Panc1 (cell line): Measurements from ENCODE around the gene CDK5RAP2. TPM values are rescaled to one million over a fixed set of nuclear protein-coding genes. Genes with fewer than 3 reads are reported as not detected.

Experiments
- ATAC-seq: fragments of 200-7000 bp; cut with Tn5 transposase; 2 replicates; pipeline ENCODE4 v1.9.1; 2020; ENCODE audit warnings: mild to moderate bottlenecking, moderate library complexity
- BruUV-seq: library from RNA; stranded (reverse); fragments of 400-500 nt; replicated peaks from 2 replicates; lab custom pipeline; 2021; lab: Mats Ljungman, UMichigan
- CTCF ChIA-PET: fragments of 300-600 bp; sonication (Branson Sonifier 250); formaldehyde crosslinking; loops from one replicate; lab custom pipeline; 2022; ENCODE audit warnings: antibody characterized with exemption; lab: Charles Lee
- POLR2A ChIA-PET: fragments of 300-600 bp; sonication (Branson Sonifier 250); formaldehyde crosslinking; loops from one replicate; lab custom pipeline; 2022; ENCODE audit warnings: antibody characterized with exemption; lab: Charles Lee
- DNase-seq: peaks from one replicate; pipeline ENCODE4 v3.0.0-alpha.2; 2010; ENCODE audit warnings: low read depth, low spot score
- H3K27ac ChIP-seq: 2 replicates; pipeline ENCODE4 v1.5.1; 2011; ENCODE audit warnings: mild to moderate bottlenecking, low read length, inconsistent platforms
- H3K27me3 ChIP-seq: fragments of 200-500 bp; sonication (Bioruptor generic); 2 replicates; pipeline ENCODE4 v1.6.0; 2014; ENCODE audit warnings: low read length, inconsistent platforms; ENCODE audit not compliant: control insufficient read depth, insufficient read depth
- H3K36me3 ChIP-seq: fragments of 200-500 bp; sonication (Bioruptor generic); 2 replicates; pipeline ENCODE4 v1.5.1; 2014; ENCODE audit warnings: inconsistent platforms, mild to moderate bottlenecking, low read length, moderate library complexity; ENCODE audit not compliant: control insufficient read depth, insufficient read depth
- H3K4me1 ChIP-seq: 2 replicates; pipeline ENCODE4 v1.5.1; 2011; ENCODE audit warnings: inconsistent platforms, mild to moderate bottlenecking, low read length, moderate library complexity; ENCODE audit not compliant: control insufficient read depth, insufficient read depth
- H3K4me3 ChIP-seq, 2 experiments: 2 replicates each; pipeline ENCODE4 v1.5.1; 2011 to 2012; ENCODE audit warnings: low read depth in 2 of 2, low read length in 2 of 2, mild to moderate bottlenecking in 2 of 2, inconsistent platforms in 1 of 2, moderate library complexity in 1 of 2
- H3K9me3 ChIP-seq: fragments of 200-500 bp; sonication (Bioruptor generic); 2 replicates; pipeline ENCODE4 v1.5.1; 2014; ENCODE audit warnings: low read depth, mild to moderate bottlenecking, inconsistent platforms, low read length, moderate library complexity; ENCODE audit not compliant: control insufficient read depth, insufficient read depth
- CTCF ChIP-seq: fragments of 450-650 bp; IDR thresholded peaks from 2 replicates; pipeline ENCODE4 v1.5.1; 2017; ENCODE audit warnings: mild to moderate bottlenecking
- POLR2AphosphoS5 ChIP-seq: IDR thresholded peaks from 2 replicates; pipeline ENCODE4 v1.6.1; 2012; ENCODE audit warnings: mild to moderate bottlenecking, low read depth, low read length, moderate library complexity
- REST ChIP-seq, 2 experiments: IDR thresholded peaks; 2 replicates each; pipeline ENCODE4 v1.6.1; 2011 to 2012; ENCODE audit warnings: low read depth in 2 of 2, control low read depth in 1 of 2, low read length in 1 of 2, mild to moderate bottlenecking in 1 of 2, moderate library complexity in 1 of 2; ENCODE audit not compliant: insufficient read depth in 1 of 2
- SIN3A ChIP-seq: IDR thresholded peaks from 2 replicates; pipeline ENCODE4 v1.6.1; 2012; ENCODE audit warnings: low read depth, mild to moderate bottlenecking, low read length, moderate library complexity, borderline replicate concordance; ENCODE audit not compliant: insufficient read depth
- TCF7L2 ChIP-seq: IDR thresholded peaks from 2 replicates; pipeline ENCODE4 v1.6.1; 2011; ENCODE audit warnings: mild to moderate bottlenecking, low read depth, low read length, inconsistent platforms
- in situ Hi-C: cut with HindIII; loops from 2 replicates; pipeline ENCODE4 v1.10.0; 2016; ENCODE audit warnings: low sequenced_read_pairs, low pct_unique_long_range_greater_than_20kb
- intact Hi-C: fragments of 100-400 bp; cut with micrococcal nuclease; formaldehyde crosslinking; loops from one replicate; pipeline ENCODE4 v1.10.0; 2022; ENCODE audit not compliant: unreplicated experiment
- total RNA-seq: library from RNA; stranded (reverse); gene quantifications from one replicate; pipeline ENCODE4 v1.2.1, GENCODE V29; 2021; ENCODE audit not compliant: unreplicated experiment

Gene CDK5RAP2
- total RNA-seq, 1 experiment from 2014 or later: 47.7 TPM

GRCh38 chr9:120418315-120418714 lies 161.7 kb downstream of the CDK5RAP2 start:
- TF ChIP-seq POLR2AphosphoS5 (no peak), SIN3A (no peak), REST (IDR thresholded peaks at IDR 0.05; ENCODE audit: insufficient read depth in 1 of 2, low read depth in 2 of 2, low read length in 1 of 2) (no peak), TCF7L2 (no peak), CTCF (no peak)
- ChIA-PET POLR2A (no interaction called here), CTCF (no interaction called here)
- Histone ChIP-seq H3K27me3 (no peaks in the 10 kb centered on the region), H3K4me1 (no peaks in the 10 kb centered on the region), H3K9me3 (no peaks in the 10 kb centered on the region), H3K36me3 (no peaks in the 10 kb centered on the region; the same call in 1 of the 2 replicates), H3K4me3 (no peak overlapping the region), H3K27ac (no peak overlapping the region)
- BruUV-seq: no TSS peak
- ATAC-seq (no peak), DNase-seq (no peak)
- in situ Hi-C loops: no loop called here
- intact Hi-C loops: no loop called here

DNA sequence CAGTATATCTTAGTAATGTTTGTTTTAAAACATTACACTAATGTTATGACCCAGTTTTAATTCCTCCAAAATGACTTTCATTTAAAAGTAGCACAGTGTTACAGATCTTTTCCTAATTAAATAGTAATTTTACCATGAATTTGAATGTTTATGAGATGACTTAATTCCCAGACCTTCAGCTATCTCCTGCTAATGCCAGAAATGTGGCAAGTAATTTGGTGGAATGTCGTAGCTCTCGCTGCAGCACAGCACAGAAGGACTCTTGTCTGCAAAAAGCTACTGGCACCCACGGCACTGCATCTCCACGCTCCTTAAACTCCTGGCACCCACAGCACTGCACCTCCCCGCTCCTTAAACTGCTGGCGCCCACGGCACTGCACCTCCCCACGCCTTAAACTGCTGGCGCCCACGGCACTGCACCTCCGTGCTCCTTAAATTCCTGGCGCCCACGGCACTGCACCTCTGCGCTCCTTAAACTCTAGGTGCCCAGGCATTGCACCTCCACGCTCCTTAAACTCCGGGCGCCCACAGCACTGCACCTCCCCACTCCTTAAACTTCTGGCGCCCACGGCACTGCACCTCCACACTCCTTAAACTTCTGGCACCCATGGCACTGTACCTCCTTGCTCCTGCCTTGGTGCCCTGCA lies 163.1 kb downstream of the CDK5RAP2 start:
- DNase-seq: no peak

More for the DNA sequence above, 163.1 kb downstream of the CDK5RAP2 start:
- ChIA-PET POLR2A (no interaction called here), CTCF (no interaction called here)
- Histone ChIP-seq H3K27ac (no peak overlapping the region), H3K4me1 (no peaks in the 10 kb centered on the region), H3K4me3 (no peak overlapping the region), H3K27me3 (no peaks in the 10 kb centered on the region), H3K36me3 (no peaks in the 10 kb centered on the region; the same call in 1 of the 2 replicates), H3K9me3 (no peaks in the 10 kb centered on the region)
- TF ChIP-seq POLR2AphosphoS5 (no peak), SIN3A (no peak), TCF7L2 (no peak), REST (IDR thresholded peaks at IDR 0.05; ENCODE audit: insufficient read depth in 1 of 2, low read depth in 2 of 2, low read length in 1 of 2) (no peak), CTCF (no peak)
- intact Hi-C loops: no loop called here
- BruUV-seq: no TSS peak
- in situ Hi-C loops: no loop called here
- ATAC-seq: no peak
